ENCODE measurements around the gene ACTR6.

Gene ACTR6

GRCh38 chr12:100268835-100269564 lies 68.4 kb downstream of the ACTR6 start:
- no peak for DNase-seq (ENCODE audit: extremely low read depth, low read depth)

GRCh38 chr12:100273782-100274181 lies 73.2 kb downstream of the ACTR6 start:
- TF ChIP-seq CTCF (IDR thresholded peaks at IDR 0.05; ENCODE audit: low read depth, low read length) = no peak

More at GRCh38 chr12:100268835-100269564, 68.4 kb downstream of the ACTR6 start:
- no peak for TF ChIP-seq CTCF (IDR thresholded peaks at IDR 0.05; ENCODE audit: low read depth, low read length)

More at GRCh38 chr12:100273782-100274181, 73.2 kb downstream of the ACTR6 start:
- no peak for DNase-seq (ENCODE audit: extremely low read depth, low read depth)

Measured in AG09319 (cell line).